ENCODE data around the gene DUSP28. TPM values are rescaled to one million over a fixed set of nuclear protein-coding genes. Genes with fewer than 3 reads are reported as not detected.

DUSP28 gene
- total and polyA plus RNA-seq, 10 of the 15 experiments (the other 5 are each of a cell fraction or from before 2014, with no cell fraction given): 2.5 to 12.5 (median 6.4) TPM

GRCh38 chr2:240556553-240557100 is 3.5 kb upstream of the DUSP28 start (continued):
- TF ChIP-seq E4F1 (IDR thresholded peaks at IDR 0.05; ENCODE audit: borderline replicate concordance, partially characterized antibody): no peak
- no peak for TF ChIP-seq BCLAF1 (IDR thresholded peaks at IDR 0.05)
- no peak for TF ChIP-seq PRDM15 (CRISPR knock-in tag; IDR thresholded peaks at IDR 0.05)
- no peak for TF ChIP-seq SIX5 (IDR thresholded peaks at IDR 0.05; ENCODE audit: low read depth, low read length, severe bottlenecking)
- peak; percentile 67; the same call in 1 of the 2 replicates for TF ChIP-seq YY1 (IDR thresholded peaks at IDR 0.05; ENCODE audit: low read depth, low read length)
- no peak for TF ChIP-seq FOS (IDR thresholded peaks at IDR 0.05; ENCODE audit: borderline replicate concordance, extremely low read depth, insufficient read length)
- TF ChIP-seq ATF3 (IDR thresholded peaks at IDR 0.05; ENCODE audit: borderline replicate concordance, extremely low read depth, low read depth, low read length): no peak
- no peak for TF ChIP-seq ZNF274 (IDR thresholded peaks at IDR 0.05; ENCODE audit: insufficient read depth, insufficient read length)
- TF ChIP-seq RCOR1 (conservative IDR thresholded peaks at IDR 0.05; ENCODE audit: low read depth, low read length): no peak
- no peak for TF ChIP-seq USF2 (IDR thresholded peaks at IDR 0.05; ENCODE audit: borderline replicate concordance, low read depth, low read length)
- TF ChIP-seq ZNF24 (IDR thresholded peaks at IDR 0.05): no peak
- TF ChIP-seq CBX5 (IDR thresholded peaks at IDR 0.05; ENCODE audit: low read depth): no peak
- TF ChIP-seq MYB (IDR thresholded peaks at IDR 0.05; ENCODE audit: borderline replicate concordance, low read depth, low read length): no peak
- TF ChIP-seq NBN (IDR thresholded peaks at IDR 0.05): no peak
- no peak for TF ChIP-seq EGR1 (IDR thresholded peaks at IDR 0.05; ENCODE audit: borderline replicate concordance in 1 of 2, low read depth in 2 of 2, low read length in 2 of 2)
- no peak for TF ChIP-seq POLR2AphosphoS2 (IDR thresholded peaks at IDR 0.05; ENCODE audit: low read depth, low read length)
- no peak for TF ChIP-seq RBBP5 (conservative IDR thresholded peaks at IDR 0.05)
